Measurements from ENCODE around the gene CXCL1.

The CXCL1 gene

DNA sequence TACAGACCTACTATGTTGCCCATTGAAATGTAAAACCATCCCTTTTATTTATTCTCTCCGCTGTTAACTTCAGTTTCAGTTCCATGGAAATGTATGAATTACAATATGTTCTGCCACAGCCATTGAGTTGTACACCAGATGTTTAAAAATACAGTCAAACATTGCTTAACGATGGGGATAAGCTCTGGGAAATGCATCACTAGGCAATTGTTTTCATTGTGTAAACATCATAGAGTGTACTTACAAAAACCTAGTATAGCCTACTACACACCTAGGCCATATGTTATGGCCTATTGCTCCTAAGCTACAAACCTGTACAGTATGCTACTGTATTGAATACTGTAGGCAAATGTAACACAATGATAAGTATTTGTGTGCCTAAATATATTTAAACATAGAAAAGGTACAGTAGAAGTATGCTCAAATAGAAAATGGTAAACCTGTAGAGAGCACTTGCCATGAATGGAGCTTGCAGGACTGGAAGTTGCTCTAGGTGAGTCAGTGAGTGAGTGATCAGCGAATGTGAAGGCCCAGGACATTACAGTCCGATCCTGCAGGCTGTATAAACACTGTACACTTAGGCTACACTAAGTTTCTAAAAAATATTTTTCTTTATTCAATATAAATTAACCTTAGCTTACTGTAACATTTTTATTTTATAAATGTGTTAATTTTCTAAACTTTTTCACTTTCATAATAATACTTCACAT is 18.8 kb upstream of the CXCL1 start:
- TF ChIP-seq EZH2phosphoT487 (IDR thresholded peaks at IDR 0.05; ENCODE audit: low read length): no peak
- TF ChIP-seq, protein P1, sequence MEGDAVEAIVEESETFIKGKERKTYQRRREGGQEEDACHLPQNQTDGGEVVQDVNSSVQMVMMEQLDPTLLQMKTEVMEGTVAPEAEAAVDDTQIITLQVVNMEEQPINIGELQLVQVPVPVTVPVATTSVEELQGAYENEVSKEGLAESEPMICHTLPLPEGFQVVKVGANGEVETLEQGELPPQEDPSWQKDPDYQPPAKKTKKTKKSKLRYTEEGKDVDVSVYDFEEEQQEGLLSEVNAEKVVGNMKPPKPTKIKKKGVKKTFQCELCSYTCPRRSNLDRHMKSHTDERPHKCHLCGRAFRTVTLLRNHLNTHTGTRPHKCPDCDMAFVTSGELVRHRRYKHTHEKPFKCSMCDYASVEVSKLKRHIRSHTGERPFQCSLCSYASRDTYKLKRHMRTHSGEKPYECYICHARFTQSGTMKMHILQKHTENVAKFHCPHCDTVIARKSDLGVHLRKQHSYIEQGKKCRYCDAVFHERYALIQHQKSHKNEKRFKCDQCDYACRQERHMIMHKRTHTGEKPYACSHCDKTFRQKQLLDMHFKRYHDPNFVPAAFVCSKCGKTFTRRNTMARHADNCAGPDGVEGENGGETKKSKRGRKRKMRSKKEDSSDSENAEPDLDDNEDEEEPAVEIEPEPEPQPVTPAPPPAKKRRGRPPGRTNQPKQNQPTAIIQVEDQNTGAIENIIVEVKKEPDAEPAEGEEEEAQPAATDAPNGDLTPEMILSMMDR (IDR thresholded peaks at IDR 0.05; ENCODE audit: low read length): no peak
- TF ChIP-seq EZH2 (optimal IDR thresholded peaks at IDR 0.05; ENCODE audit: low read depth, low read length): no peak
- Histone ChIP-seq H3K4me2 (ENCODE audit: low read depth, low read length) (no peak overlapping the region), H3K36me3 (replicated peaks; ENCODE audit: insufficient read depth, low read length) (no peaks in the 10 kb centered on the region), H3K27me3 (replicated peaks; ENCODE audit: insufficient read depth, low read length) (no peaks in the 10 kb centered on the region), H3K9me3 (replicated peaks; ENCODE audit: insufficient read depth, low read length) (no peaks in the 10 kb centered on the region), H3F3A (ENCODE audit: insufficient read depth, low read length) (no peaks in the 10 kb centered on the region), H3K79me2 (ENCODE audit: low read length) (no peaks in the 10 kb centered on the region), H3K9ac (ENCODE audit: low read length) (no peak overlapping the region), H4K20me1 (ENCODE audit: insufficient read depth, low read length) (no peaks in the 10 kb centered on the region), H3K27ac (ENCODE audit: low read length) (no peak overlapping the region), H2AFZ (ENCODE audit: low read length) (no peak overlapping the region), H3K4me1 (ENCODE audit: low read length) (no peaks in the 10 kb centered on the region), H3K4me3 (ENCODE audit: low read length) (no peak overlapping the region), H3K9me2 (replicated peaks; ENCODE audit: insufficient read depth, low read length) (no peaks in the 10 kb centered on the region)
- no peak for DNase-seq

DNA sequence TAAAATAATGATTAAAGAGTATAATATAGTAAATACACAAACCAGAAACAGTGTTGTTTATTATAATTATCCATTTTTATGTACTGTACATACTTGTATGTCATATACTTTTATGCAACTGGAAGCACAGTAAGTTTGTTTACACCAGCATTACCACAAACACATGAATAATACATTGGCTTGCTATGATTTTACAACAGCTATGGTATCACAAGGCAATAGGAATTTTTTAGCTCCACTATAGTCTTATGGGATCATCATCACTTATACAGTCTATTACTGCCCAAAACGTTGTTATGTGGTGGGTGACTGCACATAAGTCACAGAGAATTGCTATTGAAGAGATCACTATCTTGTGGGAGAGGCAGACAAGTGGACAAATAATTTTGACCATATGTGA is 17.9 kb upstream of the CXCL1 start:
- DNase-seq: no peak
- H3K27me3 ChIP-seq (replicated peaks; ENCODE audit: insufficient read depth, low read length): no peaks in the 10 kb centered on the region
- H3K27ac ChIP-seq (ENCODE audit: low read length): no peak overlapping the region
- no peaks in the 10 kb centered on the region for H3K9me3 ChIP-seq (replicated peaks; ENCODE audit: insufficient read depth, low read length)
- H3K36me3 ChIP-seq (replicated peaks; ENCODE audit: insufficient read depth, low read length): no peaks in the 10 kb centered on the region
- no peak overlapping the region for H3K9ac ChIP-seq (ENCODE audit: low read length)
- H3F3A ChIP-seq (ENCODE audit: insufficient read depth, low read length): no peaks in the 10 kb centered on the region
- H3K9me2 ChIP-seq (replicated peaks; ENCODE audit: insufficient read depth, low read length): no peaks in the 10 kb centered on the region
- H3K79me2 ChIP-seq (ENCODE audit: low read length): no peaks in the 10 kb centered on the region
- H2AFZ ChIP-seq (ENCODE audit: low read length): no peak overlapping the region
- no peak overlapping the region for H3K4me3 ChIP-seq (ENCODE audit: low read length)
- H4K20me1 ChIP-seq (ENCODE audit: insufficient read depth, low read length): no peaks in the 10 kb centered on the region
- H3K4me1 ChIP-seq (ENCODE audit: low read length): no peaks in the 10 kb centered on the region
- H3K4me2 ChIP-seq (ENCODE audit: low read depth, low read length): no peak overlapping the region
- TF ChIP-seq EZH2 (optimal IDR thresholded peaks at IDR 0.05; ENCODE audit: low read depth, low read length) (no peak), EZH2phosphoT487 (IDR thresholded peaks at IDR 0.05; ENCODE audit: low read length) (no peak)
- TF ChIP-seq, protein P1 (IDR thresholded peaks at IDR 0.05; ENCODE audit: low read length): no peak

DNA sequence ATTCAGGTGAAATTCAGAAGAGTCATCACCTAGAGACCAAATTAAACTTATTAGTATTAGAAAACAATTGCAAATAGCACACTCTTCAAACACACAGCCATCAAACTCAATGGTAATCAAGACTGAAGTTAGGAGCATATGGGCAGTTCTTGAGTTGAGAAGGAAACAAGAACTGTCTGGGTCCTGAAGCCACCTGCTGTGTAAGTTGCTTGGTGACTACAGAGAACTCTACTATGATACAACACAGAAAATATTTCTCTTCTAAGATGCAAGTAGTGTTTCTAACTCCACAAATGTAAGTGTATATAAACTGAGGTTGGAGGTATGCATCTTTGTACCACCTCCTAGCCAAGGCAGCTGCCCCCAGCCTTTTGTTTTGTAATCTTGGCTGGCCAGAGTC is 16.4 kb upstream of the CXCL1 start:
- Histone ChIP-seq H3K9me2 (replicated peaks; ENCODE audit: insufficient read depth, low read length) (no peaks in the 10 kb centered on the region), H3K4me3 (ENCODE audit: low read length) (no peak overlapping the region), H3K36me3 (replicated peaks; ENCODE audit: insufficient read depth, low read length) (no peaks in the 10 kb centered on the region), H3K4me1 (ENCODE audit: low read length) (no peaks in the 10 kb centered on the region), H2AFZ (ENCODE audit: low read length) (no peak overlapping the region), H3K79me2 (ENCODE audit: low read length) (no peaks in the 10 kb centered on the region), H3K27ac (ENCODE audit: low read length) (no peak overlapping the region), H3K27me3 (replicated peaks; ENCODE audit: insufficient read depth, low read length) (no peaks in the 10 kb centered on the region), H3K9me3 (replicated peaks; ENCODE audit: insufficient read depth, low read length) (no peaks in the 10 kb centered on the region), H3K4me2 (ENCODE audit: low read depth, low read length) (no peak overlapping the region), H4K20me1 (ENCODE audit: insufficient read depth, low read length) (no peaks in the 10 kb centered on the region), H3K9ac (ENCODE audit: low read length) (no peak overlapping the region), H3F3A (ENCODE audit: insufficient read depth, low read length) (no peaks in the 10 kb centered on the region)
- TF ChIP-seq, protein P1 (IDR thresholded peaks at IDR 0.05; ENCODE audit: low read length): no peak
- no peak for TF ChIP-seq EZH2 (optimal IDR thresholded peaks at IDR 0.05; ENCODE audit: low read depth, low read length)
- TF ChIP-seq EZH2phosphoT487 (IDR thresholded peaks at IDR 0.05; ENCODE audit: low read length): no peak
- no peak for DNase-seq
